NCI-H2196 treated with DMSO at 0.1 percent for 48 hours (cell line): Measurements from ENCODE around the gene FNDC10.
A peak's percentile ranks its signal among the peaks of the same experiment; 100 is the strongest.
"Not testable (repeated sequence)": the region's sequence is repeated elsewhere in the genome, so short reads cannot be mapped to it uniquely, and the experiment has no call there.

Experiments used
- DNase-seq: peaks from one replicate; lab custom pipeline; 2025; ENCODE audit not compliant: unreplicated experiment; lab: John Stamatoyannopoulos, UW

FNDC10 gene

GRCh38 chr1:1599030-1599934 lies 653 bp downstream of the FNDC10 start:
- DNase-seq = no peak

- no peak for DNase-seq
These were observed 1.3 kb downstream of the FNDC10 start for GRCh38 chr1:1598720-1599029.

- DNase-seq = no peak
These were observed 1.8 kb downstream of the FNDC10 start for GRCh38 chr1:1598051-1598719.

GRCh38 chr1:1597275-1597930 lies 2.5 kb downstream of the FNDC10 start:
- DNase-seq = no peak

- no peak for DNase-seq
These were observed 3.3 kb downstream of the FNDC10 start for GRCh38 chr1:1596493-1597274.

GRCh38 chr1:1595341-1595740 lies 4.6 kb downstream of the FNDC10 start:
- not testable (repeated sequence) for DNase-seq

- no peak for DNase-seq
These were observed 5.2 kb downstream of the FNDC10 start for GRCh38 chr1:1594602-1595260.

- no peak for DNase-seq
These were observed 5.9 kb downstream of the FNDC10 start for GRCh38 chr1:1593834-1594601.

GRCh38 chr1:1591452-1591851 lies 8.5 kb downstream of the FNDC10 start:
- DNase-seq = no peak

- no peak for DNase-seq
These were observed 16.5 kb downstream of the FNDC10 start for GRCh38 chr1:1583347-1584010.

GRCh38 chr1:1582585-1583346 lies 17.2 kb downstream of the FNDC10 start:
- DNase-seq = no peak

- DNase-seq = no peak
These were observed 21.5 kb downstream of the FNDC10 start for GRCh38 chr1:1578371-1578940.

GRCh38 chr1:1577367-1578011 lies 22.4 kb downstream of the FNDC10 start:
- DNase-seq = peak; percentile 62

GRCh38 chr1:1574721-1575537 lies 25.0 kb downstream of the FNDC10 start, which contains the start of gene SSU72:
SSU72 (minus strand) TSS chr1:1574863; CDS start chr1:1574557, 306 bp downstream.
- peak; percentile 75 for DNase-seq

- peak; percentile 69 for DNase-seq
These were observed 25.9 kb downstream of the FNDC10 start for GRCh38 chr1:1573843-1574720.

GRCh38 chr1:1569341-1569740 lies 30.6 kb downstream of the FNDC10 start:
- DNase-seq = no peak
